ENCODE results near the gene ZFYVE28. TPM values are rescaled to one million over a fixed set of nuclear protein-coding genes. Genes with fewer than 3 reads are reported as not detected.
A peak's percentile ranks its signal among the peaks of the same experiment; 100 is the strongest.
"Not testable (repeated sequence)": the region's sequence is repeated elsewhere in the genome, so short reads cannot be mapped to it uniquely, and the experiment has no call there.

ZFYVE28 gene
- total RNA-seq, 1 donor from 2014 or later, result 23.2 TPM

DNA sequence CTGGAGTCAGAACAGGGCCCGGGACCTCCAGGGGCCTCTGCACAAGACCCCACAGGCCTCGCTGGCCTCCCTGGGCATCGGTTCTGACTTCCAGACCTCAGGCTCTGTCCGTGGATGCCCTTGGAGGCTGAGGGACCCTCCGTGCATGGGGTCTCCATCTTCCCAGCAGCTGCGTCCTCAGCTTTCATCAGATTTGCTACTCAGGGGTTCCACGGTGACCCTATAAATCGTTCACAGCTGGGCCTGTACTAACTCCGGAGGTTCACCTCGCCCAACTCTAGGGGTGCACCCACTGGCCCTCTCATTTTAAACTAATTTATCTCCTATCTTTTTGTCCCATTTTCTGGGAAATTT is 143.4 kb downstream of the ZFYVE28 start:
- intact Hi-C loops (cut with DNase I); DNase-seq (ENCODE audit: low spot score); ATAC-seq: not testable (repeated sequence)

DNA sequence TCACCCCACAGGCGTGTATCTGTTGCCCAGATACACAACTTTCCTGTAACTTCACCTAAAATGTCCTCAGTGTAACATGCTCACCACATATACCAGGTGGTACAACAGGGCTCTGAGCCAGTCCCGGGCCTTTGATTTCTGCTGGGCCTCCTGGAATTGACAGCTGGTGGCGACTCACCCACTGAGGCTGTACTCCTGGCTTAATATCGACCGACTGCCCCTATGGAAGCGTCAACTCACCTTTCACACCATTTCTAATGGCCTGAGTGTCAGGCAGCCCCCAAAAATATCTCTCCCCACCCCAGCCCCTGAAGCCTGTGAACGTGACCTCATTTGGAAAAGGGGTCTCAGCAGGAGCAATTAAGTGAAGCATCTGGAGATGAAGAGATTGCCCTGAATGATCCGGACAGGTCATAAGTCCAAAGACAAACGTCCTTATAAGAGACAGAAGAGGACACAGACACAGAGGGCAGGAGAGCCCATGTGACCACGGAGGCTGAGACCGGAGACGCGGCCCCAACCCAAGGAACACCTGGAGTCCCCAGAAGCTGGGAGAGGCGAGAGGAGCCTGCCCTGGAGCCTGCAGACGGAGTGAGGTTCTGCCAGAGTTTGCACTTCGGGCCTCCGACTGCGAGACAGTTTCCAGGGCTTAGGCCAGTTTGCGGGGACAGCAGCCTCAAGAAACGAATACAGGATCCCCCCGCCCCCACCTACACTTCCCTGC is 144.0 kb downstream of the ZFYVE28 start:
- DNase-seq (ENCODE audit: low spot score) (no peak), ATAC-seq (no peak)
- intact Hi-C loops (cut with DNase I), result no loop called here

DNA sequence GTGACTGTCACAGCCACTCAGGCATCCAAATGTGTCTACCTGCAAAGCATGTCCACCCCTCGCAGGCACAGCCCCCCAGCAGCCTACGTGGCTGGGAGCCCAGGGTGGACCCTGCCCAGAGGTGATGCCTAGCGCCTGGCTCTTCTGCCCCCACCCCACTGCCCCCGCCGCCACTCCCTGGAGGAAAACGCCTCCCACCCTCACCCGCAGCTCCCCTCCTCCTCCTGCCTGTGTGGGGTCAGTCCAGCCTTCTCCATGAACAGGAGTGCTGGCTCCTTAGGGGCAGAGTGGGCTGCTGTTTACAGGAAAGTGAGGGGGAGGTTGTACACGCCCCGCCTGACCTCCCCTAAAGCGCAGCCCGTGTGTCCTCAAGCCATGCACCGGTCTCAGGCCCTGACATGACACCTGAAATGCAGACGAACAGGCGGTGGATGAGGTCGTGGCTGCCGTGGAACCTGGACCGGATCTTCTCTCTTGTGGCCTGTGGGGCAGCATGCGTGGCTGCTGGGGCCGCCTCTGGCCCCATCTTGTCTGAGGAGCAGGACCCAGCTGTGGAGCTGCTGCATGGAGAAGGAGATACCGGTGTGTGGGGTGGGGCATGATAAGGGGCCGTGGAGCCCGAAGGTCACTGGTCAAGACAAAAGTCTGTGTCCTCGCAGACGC is 144.7 kb downstream of the ZFYVE28 start:
- ATAC-seq (no peak), DNase-seq (ENCODE audit: low spot score) (no peak)

DNA sequence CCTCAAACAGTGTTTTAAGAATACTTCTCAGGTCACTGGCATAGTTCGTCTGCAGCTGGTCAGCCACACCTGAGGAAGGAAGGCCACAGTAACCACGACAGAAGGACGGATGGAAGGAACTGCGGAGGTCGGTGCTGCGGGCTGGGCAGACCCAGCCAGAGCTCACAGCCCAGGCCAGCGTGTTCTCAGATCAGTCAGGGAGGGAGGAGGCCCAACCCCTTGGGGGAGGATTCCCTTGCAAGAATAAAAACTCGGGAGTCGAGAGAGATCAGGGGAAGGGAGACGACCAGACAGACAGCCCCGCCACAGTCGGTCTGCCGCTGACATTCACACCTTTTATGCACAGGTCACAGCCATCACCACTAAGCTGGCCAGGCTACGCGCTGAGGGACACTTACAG is 145.2 kb downstream of the ZFYVE28 start:
- no peak for ATAC-seq
- DNase-seq (ENCODE audit: low spot score), result no peak
- intact Hi-C loops (cut with DNase I), result no loop called here

More for the DNA sequence above, 144.7 kb downstream of the ZFYVE28 start:
- intact Hi-C loops (cut with DNase I), result no loop called here

DNA sequence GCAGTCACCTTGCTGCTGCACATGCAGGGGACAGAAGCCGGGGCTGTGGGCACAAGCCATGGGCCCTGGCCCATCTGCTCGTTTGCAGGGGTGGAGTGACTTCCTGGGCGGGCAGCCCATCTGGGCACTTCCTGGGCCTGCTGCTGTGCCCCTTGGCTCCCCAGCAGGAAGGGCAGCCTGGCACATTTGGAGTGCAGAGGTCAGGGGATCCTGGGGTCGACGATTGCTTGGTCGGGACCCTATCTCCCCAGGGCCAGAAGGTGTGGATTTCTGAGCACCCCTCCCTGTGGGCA is 145.7 kb downstream of the ZFYVE28 start:
- DNase-seq (ENCODE audit: low spot score), result no peak
- intact Hi-C loops (cut with DNase I), result no loop called here
- ATAC-seq, result no peak

DNA sequence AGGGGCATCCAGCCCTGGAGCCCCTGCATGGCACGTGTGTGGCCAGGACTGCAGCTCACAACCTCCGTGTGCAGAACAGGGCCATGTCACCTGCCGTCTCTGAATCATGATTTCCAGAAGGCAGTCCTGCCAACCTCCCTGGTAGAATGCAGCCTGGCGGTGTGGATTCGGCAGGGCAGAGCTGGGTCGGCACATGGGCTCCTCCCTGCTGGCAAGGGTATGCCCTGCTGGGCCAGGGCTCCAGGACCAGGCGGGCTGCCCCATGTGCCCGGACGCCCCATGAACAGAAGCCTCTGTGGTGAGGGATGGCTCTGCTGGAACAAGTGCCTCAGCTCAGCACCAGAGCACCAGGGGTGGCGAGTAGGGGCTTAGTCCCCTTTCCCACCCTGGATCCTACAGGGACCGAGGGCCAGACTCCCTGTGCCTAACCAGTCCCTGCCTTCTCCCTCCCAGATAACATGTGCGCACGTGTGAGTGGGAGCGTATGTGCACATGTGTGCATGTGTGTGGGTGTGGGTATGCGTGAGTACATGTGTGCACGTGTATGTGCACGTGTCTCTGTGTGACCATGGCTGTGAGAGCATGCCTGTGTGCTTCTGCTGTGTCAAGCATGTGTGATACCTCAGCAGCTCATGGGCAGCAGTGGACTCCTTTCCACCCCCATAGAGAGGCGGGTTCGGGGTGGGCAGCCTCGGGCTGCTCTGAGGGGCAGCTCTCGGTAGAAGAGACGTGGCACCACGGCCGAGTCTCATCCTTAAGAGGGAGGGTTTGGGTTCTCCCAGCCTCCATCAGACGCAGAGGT is 146.2 kb downstream of the ZFYVE28 start:
- ATAC-seq (no peak), DNase-seq (ENCODE audit: low spot score) (no peak)
- intact Hi-C loops (cut with DNase I), result no loop called here

DNA sequence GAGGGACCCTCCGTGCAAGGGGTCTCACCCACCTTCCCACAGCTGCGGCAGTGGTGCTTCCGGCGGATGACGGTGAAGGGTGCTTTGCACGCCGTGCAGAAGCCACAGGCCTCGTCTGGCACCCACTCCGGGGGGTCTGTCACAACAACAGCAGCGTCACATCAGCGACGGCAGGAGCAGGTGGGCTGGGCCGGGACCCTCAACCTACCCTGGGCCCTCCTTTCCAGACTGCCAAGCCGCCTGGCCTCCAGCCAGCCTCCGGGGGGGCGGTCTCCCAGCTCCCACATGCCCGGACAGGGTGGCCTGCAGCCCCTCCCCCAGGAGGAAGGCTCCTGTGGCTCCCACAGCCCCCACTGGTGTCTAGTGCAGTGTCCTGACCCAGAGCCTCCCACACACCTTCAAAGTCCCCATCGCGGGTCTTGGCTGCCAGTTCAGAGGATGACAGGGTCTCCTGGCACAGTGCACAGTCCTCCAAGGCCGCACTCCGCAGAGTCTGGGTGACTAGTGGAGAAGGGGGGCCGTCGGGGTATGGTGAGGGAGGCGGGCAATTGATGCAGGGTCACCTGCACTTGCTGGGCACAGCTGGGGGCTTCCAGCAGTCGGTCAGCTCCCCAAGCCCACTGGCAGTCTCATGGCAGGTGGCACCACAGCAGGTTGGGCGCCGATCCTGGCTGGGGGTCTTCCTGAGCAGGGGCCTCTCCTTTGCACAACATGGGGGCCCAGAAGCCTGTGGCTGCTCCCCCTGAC is 147.0 kb downstream of the ZFYVE28 start:
- intact Hi-C loops (cut with DNase I), result no loop called here
- DNase-seq (ENCODE audit: low spot score) (no peak), ATAC-seq (no peak)

DNA sequence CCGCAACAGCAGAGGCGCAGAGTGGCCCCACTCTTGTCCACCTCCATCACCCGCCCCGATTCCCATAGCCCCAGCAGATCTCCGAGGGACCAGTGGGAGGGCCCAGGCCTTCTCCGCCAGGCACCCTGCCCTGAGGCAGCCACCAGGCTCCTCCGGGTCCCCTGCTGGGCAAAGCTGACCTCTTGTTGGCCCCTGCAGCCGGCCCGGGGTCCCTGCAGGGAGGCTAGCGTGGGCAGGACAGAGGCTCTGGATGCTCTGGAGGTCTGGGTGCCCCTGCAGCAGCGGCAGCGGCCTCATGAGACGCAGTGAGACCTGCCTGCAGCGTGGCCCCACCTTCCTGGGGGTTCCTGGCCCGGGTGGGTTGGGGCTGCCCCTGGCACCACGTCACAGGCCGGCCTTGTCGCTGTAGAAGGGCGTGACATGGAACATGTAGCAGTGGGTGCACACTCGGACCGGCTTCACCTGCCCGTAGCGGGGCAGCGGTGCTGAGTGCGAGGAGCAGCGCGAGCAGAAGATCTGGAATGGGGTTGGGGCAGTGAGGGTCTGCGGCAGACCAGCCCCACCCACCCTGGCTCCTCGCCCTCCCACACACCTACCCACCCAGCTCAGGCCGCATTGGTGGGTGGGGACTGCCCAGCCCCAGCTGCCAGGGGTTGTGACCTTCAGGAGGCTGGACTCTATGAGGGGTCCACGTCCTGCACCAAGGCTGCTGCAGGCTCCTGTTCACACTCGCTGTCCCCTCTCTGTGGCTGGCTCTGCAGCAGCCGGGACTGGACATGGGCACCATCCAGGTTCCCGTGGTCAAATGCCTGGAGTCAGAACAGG is 147.9 kb downstream of the ZFYVE28 start:
- DNase-seq (ENCODE audit: low spot score) (no peak), ATAC-seq (no peak)
- intact Hi-C loops (cut with DNase I), result no loop called here

DNA sequence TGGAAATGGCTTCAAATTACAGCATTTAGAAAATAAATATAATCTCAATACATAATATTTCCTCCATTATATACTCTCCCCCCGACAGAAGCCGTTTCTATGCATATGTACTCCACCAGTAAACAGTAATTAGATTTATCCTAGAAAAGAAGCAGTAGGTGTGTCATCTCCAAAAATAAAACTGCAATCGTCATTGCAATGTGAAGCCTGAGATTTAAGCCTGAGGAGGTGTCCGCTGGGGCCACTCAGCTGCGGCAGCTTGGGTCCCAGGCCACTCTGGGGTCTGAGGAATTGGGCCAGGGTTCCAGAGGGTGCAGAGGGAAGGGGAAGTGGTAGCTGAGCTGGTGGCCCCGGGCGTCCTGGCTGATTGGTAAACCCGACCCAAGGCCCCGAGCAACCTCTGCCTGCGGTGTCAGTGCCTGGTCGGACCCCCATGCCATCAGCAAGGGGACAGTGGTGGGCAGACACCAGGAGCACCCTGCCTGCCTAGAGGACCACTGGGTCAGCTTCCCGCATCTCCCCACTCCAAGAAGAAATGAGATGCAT is 148.8 kb downstream of the ZFYVE28 start:
- DNase-seq (ENCODE audit: low spot score), result no peak
- intact Hi-C loops (cut with DNase I), result loop anchor here (10.0 kb wide), 1 partner anchor 195 kb away; the partner anchor contains the start of gene RNF4
- ATAC-seq, result no peak

DNA sequence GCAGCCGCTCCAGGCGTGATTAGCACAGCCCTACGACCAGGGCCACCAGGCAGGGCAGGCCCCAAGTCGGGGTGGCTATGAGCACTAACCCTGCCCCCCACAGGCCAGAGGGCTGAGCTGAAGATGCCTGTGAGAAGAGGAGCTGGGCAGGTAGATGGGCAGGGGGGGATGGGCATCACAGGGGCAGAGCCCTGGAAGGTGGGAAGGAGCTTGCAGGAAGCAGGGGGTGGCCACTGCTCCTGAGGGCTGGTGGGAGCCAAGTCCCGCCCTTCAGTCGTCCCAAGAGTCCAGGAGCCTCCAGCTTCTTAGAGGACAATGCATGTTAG is 149.3 kb downstream of the ZFYVE28 start:
- ATAC-seq (no peak), DNase-seq (ENCODE audit: low spot score) (no peak)
- intact Hi-C loops (cut with DNase I), result loop anchor here (10.0 kb wide), 1 partner anchor 196 kb away; the partner anchor contains the start of gene RNF4

DNA sequence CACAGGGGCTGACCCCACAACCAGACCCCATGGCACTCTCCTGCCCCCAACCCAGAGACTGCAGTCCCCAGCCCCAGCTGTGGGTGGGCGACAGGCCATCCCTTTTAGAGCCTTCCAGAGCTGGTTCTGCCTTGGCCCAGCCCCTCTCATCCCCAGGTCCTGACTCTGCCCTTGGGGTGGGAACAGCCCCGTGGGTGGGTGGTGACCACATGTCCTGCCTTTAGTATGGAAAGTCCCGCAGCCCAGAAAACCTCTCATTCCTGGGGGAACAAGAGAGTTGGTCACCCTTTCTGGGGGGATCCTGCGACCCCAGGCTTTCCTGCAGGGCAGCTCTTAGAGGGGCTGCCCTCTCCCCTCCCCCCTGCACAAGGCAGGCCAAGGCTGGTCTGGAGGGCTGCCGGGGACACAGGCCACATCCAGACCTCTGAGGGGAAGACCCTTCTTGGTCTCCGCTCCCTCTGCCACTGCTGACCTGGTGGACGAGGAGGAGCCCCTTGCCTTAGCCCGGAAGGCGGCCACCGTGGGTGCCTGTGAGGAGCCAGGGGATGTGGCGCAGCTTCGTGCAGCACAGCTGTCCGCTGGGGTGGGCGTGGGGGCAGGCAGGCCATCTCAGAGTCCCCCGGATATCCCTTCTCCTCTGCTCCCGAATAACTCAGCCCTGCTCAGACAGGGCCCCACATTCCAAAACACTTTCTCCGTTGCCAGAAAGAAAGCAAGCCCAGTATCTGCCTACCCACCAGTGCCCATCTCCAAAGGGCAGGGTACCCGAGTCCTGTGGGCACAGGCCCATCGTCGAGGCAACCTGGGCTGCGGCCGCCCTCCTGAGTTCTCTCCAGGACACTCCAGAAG is 149.9 kb downstream of the ZFYVE28 start:
- DNase-seq (ENCODE audit: low spot score) (no peak), ATAC-seq (no peak)
- intact Hi-C loops (cut with DNase I), result loop anchor here (10.0 kb wide), 1 partner anchor 196 kb away; the partner anchor contains the start of gene RNF4

DNA sequence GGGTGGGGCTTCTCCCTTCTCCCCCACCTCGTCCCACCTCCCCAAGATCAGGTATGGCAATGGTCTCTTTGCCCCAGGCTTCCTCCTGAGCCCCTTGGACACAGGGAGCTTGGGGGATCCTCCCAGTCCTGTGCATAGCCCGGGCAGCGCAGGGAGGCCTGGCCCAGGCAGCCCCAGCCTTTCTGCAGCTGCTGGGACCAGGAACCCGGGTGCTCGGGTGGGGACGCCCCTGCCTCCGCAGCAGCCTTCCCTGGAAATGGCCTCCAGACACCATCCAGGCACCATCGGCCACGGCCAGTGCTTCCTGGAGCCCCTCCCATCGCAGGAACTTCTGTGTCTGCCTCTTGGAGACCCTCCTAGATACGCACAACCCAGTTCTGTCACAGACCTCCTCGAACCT is 150.6 kb downstream of the ZFYVE28 start:
- intact Hi-C loops (cut with DNase I), result loop anchor here (10.0 kb wide), 1 partner anchor 197 kb away; the partner anchor contains the start of gene RNF4
- no peak for DNase-seq (ENCODE audit: low spot score)
- ATAC-seq, result no peak

DNA sequence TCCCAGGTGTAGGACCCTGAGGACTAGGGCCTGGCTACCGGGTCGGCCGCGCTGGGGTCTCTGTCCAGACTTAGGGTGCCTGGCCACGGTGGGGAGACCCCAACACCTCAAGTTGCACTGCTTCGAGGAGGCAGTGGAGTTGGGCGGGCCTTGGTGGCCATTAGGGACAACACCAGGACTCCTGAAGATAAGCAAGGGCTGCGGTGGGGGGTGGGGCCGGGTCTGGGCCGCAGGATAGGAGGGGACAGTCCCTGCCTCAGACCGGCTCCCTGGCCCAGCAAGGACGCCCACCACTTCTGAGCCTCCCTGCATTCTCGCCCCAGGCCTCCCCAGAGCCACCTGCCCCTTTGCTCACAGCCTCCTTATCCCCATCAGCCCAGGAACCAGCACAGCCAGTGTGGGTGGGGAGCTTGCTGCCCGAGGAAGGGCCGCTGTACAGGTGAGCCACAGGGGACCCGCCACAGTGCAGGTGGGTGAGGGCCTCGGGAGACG is 151.1 kb downstream of the ZFYVE28 start:
- intact Hi-C loops (cut with DNase I), result loop anchor here (10.0 kb wide), 1 partner anchor 197 kb away; the partner anchor contains the start of gene RNF4
- DNase-seq (ENCODE audit: low spot score) (no peak), ATAC-seq (no peak)

DNA sequence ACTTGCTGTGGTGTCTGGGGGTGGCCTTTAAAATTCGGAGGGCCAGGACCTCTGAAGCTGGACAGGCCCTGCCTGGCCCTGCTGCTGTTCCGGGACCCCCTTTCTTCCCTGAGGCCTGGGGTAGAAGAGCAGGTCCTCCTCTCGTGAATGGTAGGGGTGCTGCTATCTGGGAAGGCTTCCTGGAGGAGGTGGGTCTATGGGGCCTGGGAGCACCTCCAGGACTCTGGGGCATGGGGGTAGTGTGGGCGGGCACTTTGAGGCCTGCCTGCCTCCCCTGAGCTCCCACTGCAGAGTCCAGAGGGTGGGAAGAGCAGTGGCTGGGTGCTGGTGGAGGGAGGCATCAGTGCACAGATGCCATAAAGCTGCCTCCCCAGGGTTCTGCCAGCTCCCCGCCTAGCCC is 151.6 kb downstream of the ZFYVE28 start:
- intact Hi-C loops (cut with DNase I), result loop anchor here (10.0 kb wide), 1 partner anchor 198 kb away; the partner anchor contains the start of gene RNF4
- no peak for ATAC-seq
- no peak for DNase-seq (ENCODE audit: low spot score)

DNA sequence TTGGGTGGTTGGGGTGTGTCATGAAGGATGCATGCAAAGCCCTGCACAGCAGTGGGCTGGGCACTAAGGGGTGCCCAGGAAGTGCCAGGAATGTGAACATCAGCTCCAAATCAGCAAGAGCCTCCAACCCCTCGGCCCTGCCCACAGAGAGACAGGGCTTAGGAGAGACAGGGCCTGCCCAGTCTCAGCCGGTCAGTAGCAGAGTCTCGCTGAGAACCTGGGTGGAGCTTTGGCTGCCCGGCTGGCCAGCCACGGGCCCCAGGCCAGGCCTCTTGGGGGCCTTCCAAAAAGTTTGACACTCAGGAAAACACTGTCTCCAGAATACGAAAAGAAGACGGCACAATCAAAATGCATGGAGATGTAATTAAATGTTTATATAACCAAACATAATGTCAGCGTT is 152.3 kb downstream of the ZFYVE28 start:
- peak; percentile 78 for DNase-seq (ENCODE audit: low spot score)
- ATAC-seq, result peak; percentile 35
- intact Hi-C loops (cut with DNase I), result loop anchor here (10.0 kb wide), 1 partner anchor 199 kb away; the partner anchor contains the start of gene RNF4

DNA sequence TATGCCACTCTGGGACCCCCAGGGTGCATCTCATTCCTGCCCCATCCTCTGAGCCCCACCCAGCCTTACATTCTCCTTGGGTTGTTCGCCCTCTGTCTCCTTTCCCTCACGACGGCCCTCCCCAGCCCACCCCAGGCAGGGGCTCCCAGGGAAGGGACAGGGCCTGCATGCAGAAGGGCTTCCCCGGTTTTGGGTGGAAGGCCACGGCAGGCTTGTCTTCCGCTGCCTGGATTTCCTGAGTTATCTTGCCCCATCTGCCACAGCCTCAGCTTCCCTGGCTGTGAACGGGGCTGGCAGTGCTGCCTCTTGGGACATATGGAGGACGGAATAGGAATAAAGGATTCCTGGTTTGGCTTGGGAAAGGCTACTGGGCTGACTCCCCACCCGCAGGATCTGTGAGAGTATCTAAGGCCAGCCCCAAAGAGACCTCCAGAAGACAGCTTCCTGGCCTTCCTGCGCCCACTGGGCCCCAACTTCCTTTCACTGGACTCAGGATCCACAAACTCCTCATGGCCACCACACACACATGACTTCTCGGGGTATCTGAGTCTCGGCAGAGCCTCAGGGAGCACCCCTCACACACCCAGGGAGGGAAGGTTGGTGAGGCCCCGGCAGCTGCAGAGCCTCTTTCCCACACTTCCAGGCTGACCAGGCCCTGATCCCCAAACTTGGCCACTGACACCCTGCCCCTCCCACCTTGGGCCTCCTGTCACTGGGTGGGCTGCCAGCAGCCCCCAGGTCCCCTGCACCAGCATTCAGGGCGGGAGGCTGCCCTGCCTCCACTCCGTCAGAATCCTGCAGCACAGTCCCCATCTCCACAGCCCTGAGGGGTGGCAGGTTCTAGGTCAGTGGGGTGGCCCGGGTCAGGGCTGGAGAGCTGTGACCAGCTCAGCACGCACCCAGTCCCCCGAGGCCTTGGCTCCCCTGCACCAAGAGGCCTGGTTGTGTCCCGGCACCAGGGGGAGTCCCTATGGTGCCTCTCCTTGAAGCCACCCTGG is 153.0 kb downstream of the ZFYVE28 start:
- DNase-seq (ENCODE audit: low spot score) (no peak), ATAC-seq (no peak)
- intact Hi-C loops (cut with DNase I), result loop anchor here (10.0 kb wide), 1 partner anchor 199 kb away; the partner anchor contains the start of gene RNF4
